HEK293T (cell line): ENCODE measurements around the gene MOCS1.

Source experiments
- CTCF ChIA-PET: fragments of 350-600 bp; formaldehyde crosslinking; extraction: SDS; loops from one replicate; lab custom pipeline; 2021; ENCODE audit warnings: antibody characterized with exemption, inconsistent platforms; lab: Yijun Ruan, JAX
- POLR2A ChIA-PET: fragments of 350-600 bp; formaldehyde crosslinking; extraction: SDS; loops from one replicate; lab custom pipeline; 2020; ENCODE audit warnings: antibody characterized with exemption, inconsistent platforms; lab: Yijun Ruan, JAX
- DNase-seq: peaks from one replicate; pipeline ENCODE4 v3.0.0; 2012; ENCODE audit warnings: mixed read lengths; ENCODE audit errors: extremely low spot score
- ARNT ChIP-seq: fragments of 450-650 bp; IDR thresholded peaks from 2 replicates; pipeline ENCODE4 v1.6.1; 2017; ENCODE audit warnings: mild to moderate bottlenecking
- BHLHE40 ChIP-seq: fragments of 450-650 bp; IDR thresholded peaks from 2 replicates; pipeline ENCODE4 v1.6.1; 2016; ENCODE audit warnings: mild to moderate bottlenecking, moderate library complexity, borderline replicate concordance
- CTBP1 ChIP-seq: fragments of 450-650 bp; IDR thresholded peaks from 2 replicates; pipeline ENCODE4 v1.6.1; 2016; ENCODE audit warnings: borderline replicate concordance
- ELF4 ChIP-seq: fragments of 450-650 bp; IDR thresholded peaks from 2 replicates; pipeline ENCODE4 v1.6.1; 2017; ENCODE audit warnings: antibody characterized with exemption
- FOXA1 ChIP-seq: fragments of 450-650 bp; IDR thresholded peaks from 2 replicates; pipeline ENCODE4 v1.6.1; 2016; ENCODE audit warnings: mild to moderate bottlenecking
- FOXK2 ChIP-seq: fragments of 450-650 bp; IDR thresholded peaks from 2 replicates; pipeline ENCODE4 v1.6.1; 2016; ENCODE audit warnings: mild to moderate bottlenecking
- FOXM1 ChIP-seq: fragments of 450-650 bp; IDR thresholded peaks from 2 replicates; pipeline ENCODE4 v1.6.1; 2017; ENCODE audit warnings: mild to moderate bottlenecking, borderline replicate concordance
- HDGF ChIP-seq: fragments of 450-650 bp; IDR thresholded peaks from 2 replicates; pipeline ENCODE4 v1.6.1; 2017; ENCODE audit warnings: antibody characterized with exemption, borderline replicate concordance
- L3MBTL2 ChIP-seq: fragments of 450-650 bp; conservative IDR thresholded peaks from 2 replicates; pipeline ENCODE4 v1.6.1; 2016; ENCODE audit warnings: mild to moderate bottlenecking
- LEF1 ChIP-seq: fragments of 450-650 bp; IDR thresholded peaks from 2 replicates; pipeline ENCODE4 v1.6.1; 2017; ENCODE audit warnings: mild to moderate bottlenecking, borderline replicate concordance
- NFRKB ChIP-seq: fragments of 450-650 bp; IDR thresholded peaks from 2 replicates; pipeline ENCODE4 v1.6.1; 2016; ENCODE audit warnings: mild to moderate bottlenecking, moderate library complexity
- SP1 ChIP-seq: fragments of 450-650 bp; IDR thresholded peaks from 2 replicates; pipeline ENCODE4 v1.6.1; 2017
- SUZ12 ChIP-seq: fragments of 450-650 bp; IDR thresholded peaks from 2 replicates; pipeline ENCODE4 v1.6.1; 2016; ENCODE audit warnings: mild to moderate bottlenecking
- TARDBP ChIP-seq: fragments of 450-650 bp; IDR thresholded peaks from 2 replicates; pipeline ENCODE4 v1.6.1; 2016
- ZNF384 ChIP-seq: fragments of 450-650 bp; IDR thresholded peaks from 2 replicates; pipeline ENCODE4 v1.6.1; 2016
- TF ChIP-seq, protein P1 (sequence below): fragments of 450-650 bp; IDR thresholded peaks from 2 replicates; pipeline ENCODE4 v1.6.1; 2016

MOCS1 gene

DNA sequence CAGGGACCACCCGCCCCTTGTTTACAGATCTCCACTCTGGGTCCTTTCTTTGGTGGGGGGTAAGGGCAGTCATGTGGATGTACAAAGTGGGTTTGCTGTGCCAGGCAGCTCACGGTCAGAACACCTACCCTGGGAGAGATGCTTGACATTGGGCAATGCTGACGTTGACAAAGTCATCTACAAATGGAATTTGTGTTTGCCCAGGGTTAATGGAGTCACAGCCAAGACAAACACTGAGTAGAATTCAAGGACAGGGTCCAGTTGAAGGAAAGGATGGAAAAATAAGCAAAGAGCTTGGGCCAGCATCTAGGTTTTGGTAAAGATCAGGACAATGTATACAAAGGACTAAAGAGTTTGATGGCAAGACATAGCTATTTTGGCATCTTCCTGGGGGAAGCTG is 54.7 kb downstream of the MOCS1 start:
- no peak for DNase-seq
- TF ChIP-seq FOXK2: no peak
- TF ChIP-seq TARDBP: no peak
- no peak for TF ChIP-seq FOXM1
- TF ChIP-seq, protein P1, sequence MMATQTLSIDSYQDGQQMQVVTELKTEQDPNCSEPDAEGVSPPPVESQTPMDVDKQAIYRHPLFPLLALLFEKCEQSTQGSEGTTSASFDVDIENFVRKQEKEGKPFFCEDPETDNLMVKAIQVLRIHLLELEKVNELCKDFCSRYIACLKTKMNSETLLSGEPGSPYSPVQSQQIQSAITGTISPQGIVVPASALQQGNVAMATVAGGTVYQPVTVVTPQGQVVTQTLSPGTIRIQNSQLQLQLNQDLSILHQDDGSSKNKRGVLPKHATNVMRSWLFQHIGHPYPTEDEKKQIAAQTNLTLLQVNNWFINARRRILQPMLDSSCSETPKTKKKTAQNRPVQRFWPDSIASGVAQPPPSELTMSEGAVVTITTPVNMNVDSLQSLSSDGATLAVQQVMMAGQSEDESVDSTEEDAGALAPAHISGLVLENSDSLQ: no peak
- no peak for TF ChIP-seq SUZ12
- TF ChIP-seq BHLHE40: no peak
- TF ChIP-seq SP1: no peak
- TF ChIP-seq ARNT: no peak
- no peak for TF ChIP-seq L3MBTL2
- TF ChIP-seq NFRKB: no peak
- no peak for TF ChIP-seq ZNF384
- TF ChIP-seq CTBP1: no peak
- TF ChIP-seq ELF4: no peak
- TF ChIP-seq FOXA1: no peak
- no peak for TF ChIP-seq HDGF
- no peak for TF ChIP-seq LEF1
- ChIA-PET POLR2A (no interaction called here), CTCF (no interaction called here)

DNA sequence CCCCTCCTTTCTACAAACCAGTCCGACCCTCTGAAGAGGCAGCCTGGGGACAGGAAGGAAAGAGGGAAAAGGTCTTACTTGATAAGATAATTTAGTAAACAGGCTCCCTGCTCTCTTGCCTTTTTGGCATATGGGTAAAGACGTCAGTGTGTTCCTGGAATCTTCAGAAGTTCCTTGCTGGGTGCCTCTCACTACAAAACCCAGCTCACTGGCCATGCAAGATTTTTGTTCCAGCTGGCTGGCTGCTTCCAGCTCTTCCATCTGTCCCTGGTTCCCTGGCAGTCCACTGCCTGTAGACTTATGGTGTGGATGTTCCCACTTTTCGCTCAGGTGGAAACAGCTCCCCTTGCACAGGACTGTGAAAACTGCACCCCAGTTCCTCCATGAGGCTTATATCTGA is 57.4 kb downstream of the MOCS1 start:
- no peak for TF ChIP-seq CTBP1
- no peak for TF ChIP-seq NFRKB
- no peak for TF ChIP-seq ELF4
- no peak for TF ChIP-seq SUZ12
- no peak for TF ChIP-seq LEF1
- no peak for TF ChIP-seq TARDBP
- TF ChIP-seq SP1: no peak
- TF ChIP-seq, protein P1: no peak
- TF ChIP-seq FOXM1: no peak
- no peak for TF ChIP-seq BHLHE40
- TF ChIP-seq ARNT: no peak
- no peak for TF ChIP-seq FOXK2
- no peak for TF ChIP-seq L3MBTL2
- no peak for TF ChIP-seq HDGF
- no peak for TF ChIP-seq FOXA1
- no peak for TF ChIP-seq ZNF384
- POLR2A ChIA-PET: no interaction called here
- CTCF ChIA-PET: no interaction called here
- no peak for DNase-seq

DNA sequence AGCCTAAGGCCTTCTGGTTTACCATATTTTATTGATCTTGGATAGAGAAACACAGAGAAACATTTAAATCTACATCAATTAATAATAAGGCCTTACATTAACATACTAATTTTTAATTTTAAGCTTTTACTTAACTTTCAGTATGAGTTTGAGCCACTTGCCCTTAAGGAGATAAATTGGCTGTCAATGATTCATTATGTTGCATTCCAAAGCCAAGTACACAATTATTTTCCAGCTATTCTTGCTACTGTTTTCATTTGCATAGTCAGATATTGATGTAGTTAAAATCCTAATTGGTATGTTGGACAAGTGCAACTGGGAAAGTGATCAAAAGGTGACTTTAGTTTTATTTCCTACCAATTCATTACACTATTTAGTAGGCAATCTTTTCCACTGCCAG is 58.2 kb downstream of the MOCS1 start:
- no peak for DNase-seq
- CTCF ChIA-PET: no interaction called here
- no peak for TF ChIP-seq CTBP1
- no peak for TF ChIP-seq HDGF
- TF ChIP-seq L3MBTL2: no peak
- TF ChIP-seq SUZ12: no peak
- TF ChIP-seq BHLHE40: no peak
- POLR2A ChIA-PET: no interaction called here

DNA sequence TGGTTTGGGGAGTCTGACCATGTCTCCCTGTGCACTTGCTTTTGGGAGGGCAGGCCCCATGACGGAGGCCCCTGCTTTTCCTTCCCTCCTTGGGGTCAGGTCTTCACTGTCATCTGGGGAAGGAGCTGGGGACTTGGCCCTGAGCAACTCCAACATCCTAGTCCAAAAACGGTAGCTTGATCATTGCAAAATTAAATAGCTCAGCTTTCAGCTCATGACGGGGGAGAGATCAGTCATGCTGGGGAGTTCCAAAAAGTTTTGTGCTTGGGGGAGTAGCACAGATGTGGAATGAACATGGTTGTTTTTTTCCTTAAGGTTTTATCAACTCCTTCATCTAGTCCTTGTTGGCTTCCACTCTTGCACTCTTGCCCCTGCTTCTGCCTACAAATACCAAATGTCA is 60.8 kb downstream of the MOCS1 start:
- TF ChIP-seq FOXA1: no peak
- no peak for TF ChIP-seq ELF4
- TF ChIP-seq, protein P1: no peak
- no peak for TF ChIP-seq ZNF384
- no peak for TF ChIP-seq FOXM1
- no peak for TF ChIP-seq HDGF
- TF ChIP-seq FOXK2: no peak
- TF ChIP-seq SUZ12: no peak
- TF ChIP-seq NFRKB: no peak
- TF ChIP-seq TARDBP: no peak
- no peak for TF ChIP-seq ARNT
- TF ChIP-seq BHLHE40: no peak
- no peak for TF ChIP-seq L3MBTL2
- TF ChIP-seq CTBP1: no peak
- no peak for TF ChIP-seq SP1
- TF ChIP-seq LEF1: no peak
- no peak for DNase-seq
- CTCF ChIA-PET: no interaction called here
- POLR2A ChIA-PET: no interaction called here

DNA sequence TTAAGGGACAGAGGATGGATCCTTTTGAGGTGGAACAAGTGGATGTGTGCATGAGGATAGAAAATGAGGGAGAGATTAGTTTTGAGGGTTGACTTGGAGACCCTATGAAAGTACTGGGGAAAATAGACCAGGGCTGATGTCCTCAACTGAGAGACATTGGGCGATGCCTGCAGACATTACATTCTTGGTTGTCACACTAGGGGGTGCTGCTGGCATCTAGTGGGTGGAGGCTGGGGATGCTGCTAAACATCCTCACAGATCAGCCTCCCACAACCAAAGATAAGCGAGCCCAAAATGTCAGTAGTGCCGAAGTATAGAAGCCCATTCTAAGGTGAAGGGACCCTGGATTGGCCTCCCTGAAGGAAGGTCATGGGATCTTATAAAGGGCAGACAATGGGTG is 63.3 kb downstream of the MOCS1 start:
- DNase-seq: no peak
- ChIA-PET CTCF (no interaction called here), POLR2A (no interaction called here)

DNA sequence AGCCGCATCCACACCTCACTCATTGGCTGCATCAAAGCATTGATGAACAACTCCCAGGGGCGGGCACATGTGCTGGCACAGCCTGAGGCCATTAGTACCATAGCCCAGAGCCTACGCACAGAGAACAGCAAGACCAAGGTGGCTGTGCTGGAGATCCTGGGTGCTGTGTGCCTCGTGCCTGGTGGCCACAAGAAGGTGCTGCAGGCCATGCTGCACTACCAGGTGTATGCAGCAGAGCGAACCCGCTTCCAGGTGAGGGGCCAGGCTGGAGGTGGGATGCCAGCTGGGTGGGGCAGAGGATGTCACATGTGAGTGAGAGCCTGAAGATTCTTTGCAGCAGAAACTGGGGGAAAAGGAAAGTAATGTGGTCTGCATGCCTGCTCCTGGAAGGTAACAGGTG is 66.7 kb downstream of the MOCS1 start:
- ChIA-PET CTCF (no interaction called here), POLR2A (no interaction called here)
- DNase-seq: no peak
- TF ChIP-seq, protein P1: no peak
- TF ChIP-seq SUZ12 (no peak), CTBP1 (no peak), ZNF384 (no peak), TARDBP (no peak), BHLHE40 (no peak), ARNT (no peak), LEF1 (no peak), FOXK2 (no peak), FOXA1 (no peak), FOXM1 (no peak), SP1 (no peak), HDGF (no peak), NFRKB (no peak), ELF4 (no peak), L3MBTL2 (no peak)

More for the DNA sequence above, 63.3 kb downstream of the MOCS1 start:
- no peak for TF ChIP-seq ARNT
- no peak for TF ChIP-seq LEF1
- TF ChIP-seq CTBP1: no peak
- TF ChIP-seq SP1: no peak
- no peak for TF ChIP-seq FOXA1
- no peak for TF ChIP-seq FOXM1
- no peak for TF ChIP-seq SUZ12
- TF ChIP-seq, protein P1: no peak
- TF ChIP-seq NFRKB: no peak
- TF ChIP-seq BHLHE40: no peak
